Psoas muscle (tissue), 8 donors: ENCODE measurements around the gene CLIC5. TPM values are rescaled to one million over a fixed set of nuclear protein-coding genes. Genes with fewer than 3 reads are reported as not detected.

Source experiments
- ATAC-seq, 4 donors: fragments of 200-7000 bp; cut with Tn5 transposase; one replicate each; pipeline ENCODE4 v1.9.1; 2020; ENCODE audit warnings: moderate library complexity in 3 of 4, mild to moderate bottlenecking in 2 of 4
- DNase-seq, 2 donors: peaks; one replicate each; pipeline ENCODE4 v3.0.0-alpha.2; 2020
- H3K27ac ChIP-seq: fragments of 200-600 bp; one replicate; pipeline ENCODE4 v1.8.0; 2022
- H3K27me3 ChIP-seq, 3 donors: fragments of 200-600 bp in 1 of 3; one replicate each; pipeline versions ENCODE4 v1.6.1 to v1.8.0; 2013 to 2022; ENCODE audit warnings: low read length in 2 of 3, mild to moderate bottlenecking in 2 of 3, moderate library complexity in 1 of 3; ENCODE audit not compliant: insufficient read depth in 3 of 3
- H3K36me3 ChIP-seq, 2 donors: fragments of 200-600 bp in 1 of 2; one replicate each; pipeline versions ENCODE4 v1.6.1 to v1.8.0; 2013 to 2022; ENCODE audit warnings: low read depth in 1 of 2, mild to moderate bottlenecking in 1 of 2, moderate library complexity in 1 of 2; ENCODE audit not compliant: insufficient read depth in 1 of 2
- H3K4me1 ChIP-seq: fragments of 200-600 bp; one replicate; pipeline ENCODE4 v1.8.0; 2022
- H3K4me3 ChIP-seq: fragments of 200-600 bp; one replicate; pipeline ENCODE4 v1.8.0; 2022; ENCODE audit warnings: mild to moderate bottlenecking
- H3K9me3 ChIP-seq: fragments of 200-600 bp; one replicate; pipeline ENCODE4 v1.8.0; 2022
- WGBS, 3 donors: extraction: QIAGEN DNeasy Blood & Tissue Kit; methylation state at CpG; one replicate each; pipeline versions ENCODE4 v1.1.6 to v1.1.7; 2013; 5-methylcytosine and 5-hydroxymethylcytosine counted together
- intact Hi-C, 2 donors: fragments of 100-400 bp; cut with DNase I; formaldehyde crosslinking; loops; one replicate each; pipeline versions ENCODE4 v1.11.0 to v1.14.2; 2022
- polyA plus RNA-seq, 3 donors: library from polyadenylated mRNA; stranded (reverse); fragments of 200-250 nt; gene quantifications; one replicate each; pipeline ENCODE4 v1.2.3, GENCODE V29; 2013
- total RNA-seq, 4 donors: library from RNA; stranded (reverse); fragmentation: NEBNext Ultra II Directional in 2 of 4; extraction: Animal tissue kit (Norgen Biotek cat#: 25700) in 2 of 4; gene quantifications; one replicate each; pipeline versions ENCODE4 v1.2.1 to v1.2.4, GENCODE V29; 2021 to 2023
- TF ChIP-seq, protein P1 (sequence below): fragments of 200-600 bp; IDR thresholded peaks from one replicate; pipeline ENCODE4 v1.8.0; 2022; ENCODE audit warnings: antibody characterized with exemption
- donor health status: healthy with polysubstance abuse.
- donor health status: DM: no; HTN: no; CAD: no; lungs with moderate emphysema.
- donor health status: Bipolar disorder and iron deficiency.
- donor health status: healthy.
- donor health status: DM: yes; HTN: yes; CAD: no.
- donor health status: DM: no; HTN: no; CAD: no.
- donor health status: DM: no; HTN: no; CAD: no.
- donor health status: DM: yes; HTN: yes; CAD: no.

The CLIC5 gene
- total and polyA plus RNA-seq, 7 donors, result 30.2 to 285 (median 166) TPM

DNA sequence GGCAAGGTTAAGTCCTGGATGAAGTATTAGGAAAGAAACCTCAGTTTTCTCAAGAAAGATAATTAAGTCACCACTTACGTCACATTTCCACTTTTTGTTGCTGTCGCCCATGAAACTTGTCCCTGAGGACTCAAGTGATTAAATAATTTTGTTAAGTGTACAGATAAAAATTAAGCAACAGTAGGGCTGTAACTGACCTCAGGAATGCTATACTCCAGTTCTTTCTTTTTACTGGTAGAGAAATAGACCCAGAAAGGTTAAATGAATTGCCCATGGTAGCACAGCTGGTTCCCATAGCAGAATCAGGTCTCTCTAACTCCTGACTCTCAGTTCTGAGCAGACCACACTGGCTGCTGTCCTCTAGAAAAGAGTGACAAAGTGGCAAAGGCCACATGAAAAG is 54.5 kb downstream of the CLIC5 start:
- Histone ChIP-seq H3K4me3 (no peak overlapping the region), H3K4me1 (peaks cover 40% of the 10 kb centered on the region), H3K9me3 (no peaks in the 10 kb centered on the region), H3K27ac (peak overlapping the region; percentile 79), H3K36me3 (no peaks in the 10 kb centered on the region), H3K27me3 (no peaks in the 10 kb centered on the region)
- TF ChIP-seq, protein P1, sequence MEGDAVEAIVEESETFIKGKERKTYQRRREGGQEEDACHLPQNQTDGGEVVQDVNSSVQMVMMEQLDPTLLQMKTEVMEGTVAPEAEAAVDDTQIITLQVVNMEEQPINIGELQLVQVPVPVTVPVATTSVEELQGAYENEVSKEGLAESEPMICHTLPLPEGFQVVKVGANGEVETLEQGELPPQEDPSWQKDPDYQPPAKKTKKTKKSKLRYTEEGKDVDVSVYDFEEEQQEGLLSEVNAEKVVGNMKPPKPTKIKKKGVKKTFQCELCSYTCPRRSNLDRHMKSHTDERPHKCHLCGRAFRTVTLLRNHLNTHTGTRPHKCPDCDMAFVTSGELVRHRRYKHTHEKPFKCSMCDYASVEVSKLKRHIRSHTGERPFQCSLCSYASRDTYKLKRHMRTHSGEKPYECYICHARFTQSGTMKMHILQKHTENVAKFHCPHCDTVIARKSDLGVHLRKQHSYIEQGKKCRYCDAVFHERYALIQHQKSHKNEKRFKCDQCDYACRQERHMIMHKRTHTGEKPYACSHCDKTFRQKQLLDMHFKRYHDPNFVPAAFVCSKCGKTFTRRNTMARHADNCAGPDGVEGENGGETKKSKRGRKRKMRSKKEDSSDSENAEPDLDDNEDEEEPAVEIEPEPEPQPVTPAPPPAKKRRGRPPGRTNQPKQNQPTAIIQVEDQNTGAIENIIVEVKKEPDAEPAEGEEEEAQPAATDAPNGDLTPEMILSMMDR, result no peak
- ATAC-seq (no peak), DNase-seq (no peak)
- 78 to 90% (median 82%) methylated on average over 2 of the region's 2 CpGs for WGBS, 3 donors
- intact Hi-C loops, result no loop called here

DNA sequence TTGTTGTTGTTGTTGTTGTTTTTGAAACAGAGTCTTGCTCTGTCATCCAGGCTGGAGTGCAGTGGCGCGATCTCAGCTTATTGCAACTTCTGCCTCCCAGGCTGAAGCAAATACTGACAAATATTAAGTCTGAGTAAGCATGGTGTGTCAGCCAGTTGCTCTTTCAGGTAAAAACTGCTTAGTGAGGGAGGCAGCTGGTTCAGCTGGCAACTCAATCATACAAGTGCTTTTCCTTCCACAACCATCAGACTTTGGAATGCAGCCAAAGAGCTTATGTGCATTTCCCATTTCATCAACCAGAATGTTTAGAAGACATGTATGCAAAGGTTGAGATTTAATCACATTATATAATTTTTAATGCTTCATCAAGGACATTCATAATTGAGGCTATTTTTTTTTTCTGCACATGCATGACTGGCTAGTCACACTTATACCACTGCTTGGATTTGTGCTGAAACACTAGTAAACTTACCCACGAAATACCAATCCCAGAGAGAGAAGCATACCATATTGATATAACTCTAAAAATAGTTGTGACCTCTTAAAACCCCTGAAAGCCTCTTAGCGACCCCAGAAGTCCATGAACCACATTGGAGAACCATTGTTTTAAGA is 56.0 kb downstream of the CLIC5 start:
- H3K9me3 ChIP-seq, result no peaks in the 10 kb centered on the region
- TF ChIP-seq, protein P1, result no peak
- peaks cover 0 to 4% of the 10 kb centered on the region in 2 donors for H3K36me3 ChIP-seq
- WGBS, 3 donors, result 18 to 36% (median 28%) methylated on average over 4 of the region's 4 CpGs
- H3K27me3 ChIP-seq, result no peaks in the 10 kb centered on the region
- H3K4me1 ChIP-seq, result peaks cover 48% of the 10 kb centered on the region
- intact Hi-C loops, result no loop called here
- ATAC-seq (peak in 3 of 4 donors; percentile 58 to 69 (median 61)), DNase-seq (no peak)
- peak overlapping the region; percentile 79 for H3K27ac ChIP-seq
- H3K4me3 ChIP-seq, result no peak overlapping the region

DNA sequence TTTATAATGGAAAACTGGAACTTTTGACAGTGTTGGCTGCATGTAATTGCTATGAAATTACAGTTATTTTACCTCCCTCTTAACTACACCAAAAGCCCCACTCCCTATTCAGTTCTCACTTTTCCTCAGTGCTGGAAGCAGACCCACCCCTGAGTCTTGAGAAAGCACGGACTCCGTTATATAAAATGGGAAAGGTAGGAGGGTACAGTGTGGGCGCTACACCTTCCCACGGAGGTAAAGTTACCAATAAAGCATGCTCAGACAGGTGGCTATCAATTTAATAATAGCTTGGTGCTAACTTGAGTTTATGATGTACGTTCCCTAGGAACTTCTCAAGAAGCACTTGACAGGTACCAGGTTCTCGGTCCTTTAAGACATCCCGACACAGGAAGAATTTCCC is 59.0 kb downstream of the CLIC5 start:
- WGBS, 3 donors, result 44 to 75% (median 58%) methylated on average over 7 of the region's 7 CpGs
- Histone ChIP-seq H3K4me3 (no peak overlapping the region), H3K36me3 (peaks cover 0 to 28% of the 10 kb centered on the region in 2 donors), H3K27ac (peak overlapping the region; percentile 67), H3K4me1 (peaks cover 72% of the 10 kb centered on the region), H3K27me3 (no peaks in the 10 kb centered on the region), H3K9me3 (no peaks in the 10 kb centered on the region)
- ATAC-seq (no peak), DNase-seq (no peak)
- TF ChIP-seq, protein P1, result no peak
- intact Hi-C loops, result no loop called here

DNA sequence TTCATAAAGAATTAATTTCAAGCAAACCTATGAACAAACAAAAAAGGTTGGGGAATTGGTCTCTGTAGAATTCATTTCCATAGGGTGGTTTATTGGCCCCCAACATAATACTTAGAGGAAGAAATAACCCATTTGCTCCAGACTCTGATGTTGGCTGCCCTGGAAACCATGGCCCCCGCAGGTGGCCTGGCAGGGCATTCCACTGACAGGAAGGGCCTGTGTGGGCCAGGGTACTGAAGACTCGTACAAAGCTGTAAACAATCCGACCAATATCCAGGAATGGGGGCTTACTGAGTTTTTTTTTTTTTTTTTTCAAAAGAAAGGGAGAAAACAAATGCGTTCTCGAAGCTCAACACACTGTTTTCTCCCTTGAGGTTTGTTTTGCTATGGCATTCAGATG is 59.5 kb downstream of the CLIC5 start:
- intact Hi-C loops, result no loop called here
- ATAC-seq, result no peak
- TF ChIP-seq, protein P1, result no peak
- H3K4me1 ChIP-seq, result peaks cover 75% of the 10 kb centered on the region
- no peaks in the 10 kb centered on the region for H3K27me3 ChIP-seq
- no peaks in the 10 kb centered on the region for H3K9me3 ChIP-seq
- DNase-seq, result no peak
- 43 to 49% (median 47%) methylated on average over 5 of the region's 5 CpGs for WGBS, 3 donors
- no peak overlapping the region for H3K4me3 ChIP-seq
- peak overlapping the region; percentile 67 for H3K27ac ChIP-seq
- peaks cover 0 to 31% of the 10 kb centered on the region in 2 donors for H3K36me3 ChIP-seq

DNA sequence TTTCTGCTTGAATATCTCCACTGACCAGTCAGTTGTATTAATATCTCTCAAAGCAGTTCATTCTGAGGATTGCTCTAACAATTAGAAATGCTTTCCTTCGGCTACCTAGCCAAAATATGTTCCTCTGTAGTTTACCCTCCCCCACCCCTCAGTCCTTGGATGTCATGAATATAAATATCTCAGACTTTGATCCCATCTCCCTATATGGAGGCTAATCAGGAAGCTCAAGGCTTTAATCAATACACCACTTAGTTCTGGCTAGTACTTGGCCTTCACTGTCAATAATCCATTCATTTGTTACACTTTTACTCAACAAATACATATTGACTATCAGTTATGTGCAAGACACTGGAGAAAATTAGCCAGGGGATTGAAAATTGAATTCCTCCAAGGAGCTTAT is 60.1 kb downstream of the CLIC5 start:
- ATAC-seq (peak in 2 of 4 donors; percentile 32 to 34), DNase-seq (no peak)
- intact Hi-C loops, result no loop called here
- Histone ChIP-seq H3K9me3 (no peaks in the 10 kb centered on the region), H3K27me3 (no peaks in the 10 kb centered on the region), H3K4me1 (peaks cover 77% of the 10 kb centered on the region), H3K27ac (peak overlapping the region; percentile 67), H3K36me3 (peaks cover 0 to 33% of the 10 kb centered on the region in 2 donors), H3K4me3 (no peak overlapping the region)
- WGBS, 3 donors, result 17 to 72% (median 31%) methylated on average over 1 of the region's 1 CpG
- TF ChIP-seq, protein P1, result no peak
